Measurements from ENCODE around the gene CLTC. TPM values are rescaled to one million over a fixed set of nuclear protein-coding genes. Genes with fewer than 3 reads are reported as not detected.

CLTC gene
- total and polyA plus RNA-seq, 4 donors = 274 to 600 (median 318) TPM

GRCh38 chr17:59707971-59708430 lies 88.3 kb downstream of the CLTC start:
- 0% methylated on average over 10 of the region's 15 CpGs for WGBS (ENCODE audit: insufficient coverage)
- Histone ChIP-seq H3K36me3 (ENCODE audit: control insufficient read depth, insufficient read depth, low read length) (no peaks in the 10 kb centered on the region), H3K27me3 (ENCODE audit: control insufficient read depth, insufficient read depth, low read length) (no peaks in the 10 kb centered on the region), H3K4me1 (ENCODE audit: control insufficient read depth, insufficient read depth, low read length) (peaks cover 10% of the 10 kb centered on the region), H3K4me3 (ENCODE audit: low read depth, low read length) (peak overlapping the region; percentile 99), H3K9me3 (ENCODE audit: control insufficient read depth, insufficient read depth, low read length) (no peaks in the 10 kb centered on the region), H3K27ac (ENCODE audit: low read depth, low read length) (peak overlapping the region; percentile 92)
- DNase-seq (ENCODE audit: low read depth in 4 of 6, low spot score in 6 of 6) = no peak

GRCh38 chr17:59711936-59712335 lies 92.2 kb downstream of the CLTC start:
- no peak for DNase-seq (ENCODE audit: low read depth in 4 of 6, low spot score in 6 of 6)
- Histone ChIP-seq H3K4me1 (ENCODE audit: control insufficient read depth, insufficient read depth, low read length) (no peaks in the 10 kb centered on the region), H3K36me3 (ENCODE audit: control insufficient read depth, insufficient read depth, low read length) (no peaks in the 10 kb centered on the region), H3K27me3 (ENCODE audit: control insufficient read depth, insufficient read depth, low read length) (no peaks in the 10 kb centered on the region), H3K27ac (ENCODE audit: low read depth, low read length) (no peak overlapping the region), H3K4me3 (ENCODE audit: low read depth, low read length) (no peak overlapping the region), H3K9me3 (ENCODE audit: control insufficient read depth, insufficient read depth, low read length) (no peaks in the 10 kb centered on the region)

GRCh38 chr17:59712862-59713261 lies 93.2 kb downstream of the CLTC start:
- Histone ChIP-seq H3K4me1 (ENCODE audit: control insufficient read depth, insufficient read depth, low read length) (no peaks in the 10 kb centered on the region), H3K27ac (ENCODE audit: low read depth, low read length) (no peak overlapping the region), H3K36me3 (ENCODE audit: control insufficient read depth, insufficient read depth, low read length) (peaks cover 3% of the 10 kb centered on the region), H3K27me3 (ENCODE audit: control insufficient read depth, insufficient read depth, low read length) (no peaks in the 10 kb centered on the region), H3K4me3 (ENCODE audit: low read depth, low read length) (no peak overlapping the region), H3K9me3 (ENCODE audit: control insufficient read depth, insufficient read depth, low read length) (no peaks in the 10 kb centered on the region)
- DNase-seq (ENCODE audit: low read depth in 4 of 6, low spot score in 6 of 6) = no peak
- 93% methylated on average over 1 of the region's 2 CpGs for WGBS (ENCODE audit: insufficient coverage)

- Histone ChIP-seq H3K4me1 (ENCODE audit: control insufficient read depth, insufficient read depth, low read length) (no peaks in the 10 kb centered on the region), H3K27me3 (ENCODE audit: control insufficient read depth, insufficient read depth, low read length) (no peaks in the 10 kb centered on the region), H3K27ac (ENCODE audit: low read depth, low read length) (no peak overlapping the region), H3K9me3 (ENCODE audit: control insufficient read depth, insufficient read depth, low read length) (no peaks in the 10 kb centered on the region), H3K36me3 (ENCODE audit: control insufficient read depth, insufficient read depth, low read length) (peaks cover 3% of the 10 kb centered on the region), H3K4me3 (ENCODE audit: low read depth, low read length) (no peak overlapping the region)
- WGBS (ENCODE audit: insufficient coverage) = no CpG with 5 or more reads among the region's 2 CpGs
- DNase-seq (ENCODE audit: low read depth in 4 of 6, low spot score in 6 of 6) = no peak
Measured at GRCh38 chr17:59714255-59714654, 94.6 kb downstream of the CLTC start.

GRCh38 chr17:59716427-59716826 lies 96.7 kb downstream of the CLTC start:
- H3K9me3 ChIP-seq (ENCODE audit: control insufficient read depth, insufficient read depth, low read length) = no peaks in the 10 kb centered on the region
- H3K4me3 ChIP-seq (ENCODE audit: low read depth, low read length) = no peak overlapping the region
- WGBS (ENCODE audit: insufficient coverage) = 100% methylated on average over 1 of the region's 2 CpGs
- no peak for DNase-seq (ENCODE audit: low read depth in 4 of 6, low spot score in 6 of 6)
- H3K27me3 ChIP-seq (ENCODE audit: control insufficient read depth, insufficient read depth, low read length) = no peaks in the 10 kb centered on the region
- peaks cover 3% of the 10 kb centered on the region for H3K36me3 ChIP-seq (ENCODE audit: control insufficient read depth, insufficient read depth, low read length)
- H3K27ac ChIP-seq (ENCODE audit: low read depth, low read length) = no peak overlapping the region
- H3K4me1 ChIP-seq (ENCODE audit: control insufficient read depth, insufficient read depth, low read length) = no peaks in the 10 kb centered on the region

- no peak for DNase-seq (ENCODE audit: low read depth in 4 of 6, low spot score in 6 of 6)
- H3K27me3 ChIP-seq (ENCODE audit: control insufficient read depth, insufficient read depth, low read length) = no peaks in the 10 kb centered on the region
- H3K9me3 ChIP-seq (ENCODE audit: control insufficient read depth, insufficient read depth, low read length) = no peaks in the 10 kb centered on the region
- peak overlapping the region; percentile 70 for H3K27ac ChIP-seq (ENCODE audit: low read depth, low read length)
- H3K4me3 ChIP-seq (ENCODE audit: low read depth, low read length) = no peak overlapping the region
- no peaks in the 10 kb centered on the region for H3K4me1 ChIP-seq (ENCODE audit: control insufficient read depth, insufficient read depth, low read length)
- peaks cover 3% of the 10 kb centered on the region for H3K36me3 ChIP-seq (ENCODE audit: control insufficient read depth, insufficient read depth, low read length)
Measured at GRCh38 chr17:59719526-59719925, 99.8 kb downstream of the CLTC start.

GRCh38 chr17:59722623-59723022 lies 102.9 kb downstream of the CLTC start:
- 93% methylated on average over 3 of the region's 4 CpGs for WGBS (ENCODE audit: insufficient coverage)
- no peaks in the 10 kb centered on the region for H3K36me3 ChIP-seq (ENCODE audit: control insufficient read depth, insufficient read depth, low read length)
- no peaks in the 10 kb centered on the region for H3K4me1 ChIP-seq (ENCODE audit: control insufficient read depth, insufficient read depth, low read length)
- H3K9me3 ChIP-seq (ENCODE audit: control insufficient read depth, insufficient read depth, low read length) = no peaks in the 10 kb centered on the region
- no peaks in the 10 kb centered on the region for H3K27me3 ChIP-seq (ENCODE audit: control insufficient read depth, insufficient read depth, low read length)
- no peak overlapping the region for H3K27ac ChIP-seq (ENCODE audit: low read depth, low read length)
- DNase-seq (ENCODE audit: low read depth in 4 of 6, low spot score in 6 of 6) = no peak
- H3K4me3 ChIP-seq (ENCODE audit: low read depth, low read length) = no peak overlapping the region

GRCh38 chr17:59723041-59723440 lies 103.3 kb downstream of the CLTC start:
- no peaks in the 10 kb centered on the region for H3K4me1 ChIP-seq (ENCODE audit: control insufficient read depth, insufficient read depth, low read length)
- no peak overlapping the region for H3K4me3 ChIP-seq (ENCODE audit: low read depth, low read length)
- H3K36me3 ChIP-seq (ENCODE audit: control insufficient read depth, insufficient read depth, low read length) = no peaks in the 10 kb centered on the region
- no peaks in the 10 kb centered on the region for H3K27me3 ChIP-seq (ENCODE audit: control insufficient read depth, insufficient read depth, low read length)
- 56% methylated on average over 1 of the region's 1 CpG for WGBS (ENCODE audit: insufficient coverage)
- no peak for DNase-seq (ENCODE audit: low read depth in 4 of 6, low spot score in 6 of 6)
- no peak overlapping the region for H3K27ac ChIP-seq (ENCODE audit: low read depth, low read length)
- no peaks in the 10 kb centered on the region for H3K9me3 ChIP-seq (ENCODE audit: control insufficient read depth, insufficient read depth, low read length)

- 87% methylated on average over 1 of the region's 1 CpG for WGBS (ENCODE audit: insufficient coverage)
- H3K4me1 ChIP-seq (ENCODE audit: control insufficient read depth, insufficient read depth, low read length) = no peaks in the 10 kb centered on the region
- H3K27me3 ChIP-seq (ENCODE audit: control insufficient read depth, insufficient read depth, low read length) = no peaks in the 10 kb centered on the region
- no peaks in the 10 kb centered on the region for H3K36me3 ChIP-seq (ENCODE audit: control insufficient read depth, insufficient read depth, low read length)
- no peak for DNase-seq (ENCODE audit: low read depth in 4 of 6, low spot score in 6 of 6)
- no peaks in the 10 kb centered on the region for H3K9me3 ChIP-seq (ENCODE audit: control insufficient read depth, insufficient read depth, low read length)
- H3K4me3 ChIP-seq (ENCODE audit: low read depth, low read length) = no peak overlapping the region
- no peak overlapping the region for H3K27ac ChIP-seq (ENCODE audit: low read depth, low read length)
Measured at GRCh38 chr17:59723607-59724006, 103.9 kb downstream of the CLTC start.

- no peaks in the 10 kb centered on the region for H3K36me3 ChIP-seq (ENCODE audit: control insufficient read depth, insufficient read depth, low read length)
- no peaks in the 10 kb centered on the region for H3K27me3 ChIP-seq (ENCODE audit: control insufficient read depth, insufficient read depth, low read length)
- no peak for DNase-seq (ENCODE audit: low read depth in 4 of 6, low spot score in 6 of 6)
- no peaks in the 10 kb centered on the region for H3K4me1 ChIP-seq (ENCODE audit: control insufficient read depth, insufficient read depth, low read length)
- no peaks in the 10 kb centered on the region for H3K9me3 ChIP-seq (ENCODE audit: control insufficient read depth, insufficient read depth, low read length)
- WGBS (ENCODE audit: insufficient coverage) = no CpG with 5 or more reads among the region's 2 CpGs
- H3K27ac ChIP-seq (ENCODE audit: low read depth, low read length) = no peak overlapping the region
- H3K4me3 ChIP-seq (ENCODE audit: low read depth, low read length) = no peak overlapping the region
Measured at GRCh38 chr17:59725691-59726090, 106.0 kb downstream of the CLTC start.

Measured in spinal cord (tissue), 10 donors.